ENCODE measurements around the gene C20orf202. TPM values are rescaled to one million over a fixed set of nuclear protein-coding genes. Genes with fewer than 3 reads are reported as not detected.

The C20orf202 gene
- total RNA-seq, 1 experiment from 2014 or later: 0.22 TPM

- TF ChIP-seq ATF2 (CRISPR knock-in tag; IDR thresholded peaks at IDR 0.05; ENCODE audit: borderline replicate concordance, low read depth) (no peak), ZNF219 (CRISPR knock-in tag; IDR thresholded peaks at IDR 0.05; ENCODE audit: borderline replicate concordance) (no peak), RELA (CRISPR knock-in tag; IDR thresholded peaks at IDR 0.05; ENCODE audit: borderline replicate concordance) (no peak)
These were observed 38.2 kb downstream of the C20orf202 start (continued) for GRCh38 chr20:1241456-1241855.

- Mint-ChIP-seq H3K4me1 (no peaks in the 10 kb centered on the region), H3K27ac (no peak overlapping the region), H3K27me3 (ENCODE audit: low read depth) (peaks cover 22% of the 10 kb centered on the region), H3K9me3 (no peaks in the 10 kb centered on the region), H3K36me3 (no peaks in the 10 kb centered on the region), H3K4me3 (no peak overlapping the region)
- ChIA-PET POLR2A (no interaction called here), CTCF (interaction anchor here (1.3 to 1.7 kb wide), 2 partner anchors 57 to 128 kb away, joined by 3 to 5 read pairs; no protein-coding TSS in a partner anchor)
- TF ChIP-seq SP1 (CRISPR knock-in tag; conservative IDR thresholded peaks at IDR 0.05): no peak
- TF ChIP-seq ZNF317 (CRISPR knock-in tag; IDR thresholded peaks at IDR 0.05; ENCODE audit: borderline replicate concordance, low read depth): no peak
- no peak for TF ChIP-seq EMX1 (CRISPR knock-in tag; IDR thresholded peaks at IDR 0.05)
- TF ChIP-seq GRHL2 (CRISPR knock-in tag; IDR thresholded peaks at IDR 0.05; ENCODE audit: insufficient replicate concordance, severe bottlenecking): no peak
- TF ChIP-seq ESRRA (CRISPR knock-in tag; IDR thresholded peaks at IDR 0.05; ENCODE audit: borderline replicate concordance): no peak
- TF ChIP-seq NR1H2 (CRISPR knock-in tag; IDR thresholded peaks at IDR 0.05): no peak
- no peak for TF ChIP-seq USF2 (CRISPR knock-in tag; IDR thresholded peaks at IDR 0.05)
- TF ChIP-seq MAX (CRISPR knock-in tag; IDR thresholded peaks at IDR 0.05): no peak
- no peak for DNase-seq (ENCODE audit: low spot score)
- ATAC-seq: no peak
These were observed 38.8 kb downstream of the C20orf202 start for GRCh38 chr20:1242099-1242498.

- no peak for ATAC-seq
- Mint-ChIP-seq H3K27me3 (ENCODE audit: low read depth) (peaks cover 20% of the 10 kb centered on the region), H3K36me3 (no peaks in the 10 kb centered on the region), H3K4me3 (no peak overlapping the region), H3K9me3 (no peaks in the 10 kb centered on the region), H3K27ac (no peak overlapping the region), H3K4me1 (no peaks in the 10 kb centered on the region)
- no peak for DNase-seq (ENCODE audit: low spot score)
- CTCF ChIA-PET: no interaction called here
- POLR2A ChIA-PET: no interaction called here
- TF ChIP-seq NFATC4 (CRISPR knock-in tag; IDR thresholded peaks at IDR 0.05) (no peak), USF1 (CRISPR knock-in tag; IDR thresholded peaks at IDR 0.05) (no peak), ZNF423 (CRISPR knock-in tag; IDR thresholded peaks at IDR 0.05) (no peak), ZNF138 (CRISPR knock-in tag; conservative IDR thresholded peaks at IDR 0.05) (no peak), ZSCAN18 (CRISPR knock-in tag; IDR thresholded peaks at IDR 0.05) (no peak), NFE2L1 (CRISPR knock-in tag; IDR thresholded peaks at IDR 0.05) (no peak), AR (CRISPR knock-in tag; IDR thresholded peaks at IDR 0.05) (no peak), AFF4 (CRISPR knock-in tag; IDR thresholded peaks at IDR 0.05; ENCODE audit: borderline replicate concordance) (no peak), SOX15 (CRISPR knock-in tag; IDR thresholded peaks at IDR 0.05) (no peak), KAT7 (CRISPR knock-in tag; IDR thresholded peaks at IDR 0.05; ENCODE audit: borderline replicate concordance) (no peak), ESRRA (CRISPR knock-in tag; IDR thresholded peaks at IDR 0.05; ENCODE audit: borderline replicate concordance) (no peak), MXD4 (CRISPR knock-in tag; IDR thresholded peaks at IDR 0.05; ENCODE audit: borderline replicate concordance) (no peak)
These were observed 39.3 kb downstream of the C20orf202 start for GRCh38 chr20:1242530-1242929.

Measured in WTC11 (cell line).